GM12874 (cell line): ENCODE results near the gene MRPL20.

Experiments used
- CTCF ChIP-seq: IDR thresholded peaks from 2 replicates; pipeline ENCODE4 v1.5.1; 2011; ENCODE audit warnings: low read depth, mild to moderate bottlenecking, control low read depth, low read length, moderate library complexity; ENCODE audit not compliant: insufficient read depth

Gene MRPL20

GRCh38 chr1:1419363-1419812 is 12.3 kb upstream of the MRPL20 start:
- TF ChIP-seq CTCF: no peak

- no peak for TF ChIP-seq CTCF
Observed at GRCh38 chr1:1418464-1419362, 11.6 kb upstream of the MRPL20 start.

- no peak for TF ChIP-seq CTCF
Observed at GRCh38 chr1:1415751-1416150, 8.7 kb upstream of the MRPL20 start.

- no peak for TF ChIP-seq CTCF
Observed at GRCh38 chr1:1411626-1412025, 4.5 kb upstream of the MRPL20 start.

- no peak for TF ChIP-seq CTCF
Observed at GRCh38 chr1:1407636-1408318, 684 bp upstream of the MRPL20 start.

- TF ChIP-seq CTCF: no peak
Observed at GRCh38 chr1:1406101-1406820, 832 bp downstream of the MRPL20 start.

GRCh38 chr1:1403653-1404052 is 3.4 kb downstream of the MRPL20 start:
- no peak for TF ChIP-seq CTCF
